Activated CD8-positive, alpha-beta T cell treated with anti-CD3 and anti-CD28 coated beads for 36 hours (primary cell): Measurements from ENCODE around the gene TRA2B. TPM values are rescaled to one million over a fixed set of nuclear protein-coding genes. Genes with fewer than 3 reads are reported as not detected.

Source experiments
- ATAC-seq: fragments of 200-7000 bp; cut with Tn5 transposase; one replicate; pipeline ENCODE4 v1.10.0; 2021; ENCODE audit warnings: mild to moderate bottlenecking, moderate library complexity
- CTCF ChIA-PET: fragments of 350-600 bp; sonication (Branson Sonifier 250); formaldehyde crosslinking; loops from one replicate; lab custom pipeline; 2021; ENCODE audit warnings: antibody characterized with exemption; lab: Charles Lee
- POLR2A ChIA-PET: fragments of 350-600 bp; sonication (Branson Sonifier 250); formaldehyde crosslinking; loops from one replicate; lab custom pipeline; 2021; ENCODE audit warnings: antibody characterized with exemption; lab: Charles Lee
- DNase-seq: peaks from one replicate; pipeline ENCODE4 v3.0.0-alpha.2; 2020
- H3K27ac Mint-ChIP-seq: one replicate; pipeline ENCODE4 v1.8.0; 2021; ENCODE audit warnings: mild to moderate bottlenecking, mixed read lengths
- H3K27me3 Mint-ChIP-seq: one replicate; pipeline ENCODE4 v1.8.0; 2021; ENCODE audit warnings: mixed read lengths
- H3K36me3 Mint-ChIP-seq: one replicate; pipeline ENCODE4 v1.8.0; 2021; ENCODE audit warnings: low read depth, mixed read lengths
- H3K4me1 Mint-ChIP-seq: one replicate; pipeline ENCODE4 v1.8.0; 2021; ENCODE audit warnings: low read depth, mixed read lengths
- H3K4me3 Mint-ChIP-seq: one replicate; pipeline ENCODE4 v1.8.0; 2021; ENCODE audit warnings: mild to moderate bottlenecking, moderate library complexity, mixed read lengths
- H3K9me3 Mint-ChIP-seq: one replicate; pipeline ENCODE4 v1.8.0; 2021; ENCODE audit warnings: mixed read lengths
- CTCF ChIP-seq: fragments of 200-600 bp; IDR thresholded peaks from one replicate; pipeline ENCODE4 v1.8.0; 2022; ENCODE audit warnings: antibody characterized with exemption, mild to moderate bottlenecking
- intact Hi-C: fragments of 100-400 bp; cut with micrococcal nuclease; formaldehyde crosslinking; loops from one replicate; pipeline ENCODE4 v1.10.0; 2022
- total RNA-seq, 2 experiments: library from RNA; stranded (reverse); gene quantifications; one replicate each; pipeline ENCODE4 v1.2.3, GENCODE V29; 2021

The TRA2B gene
- total RNA-seq, 2 experiments from 2014 or later, result 210 to 219 TPM

GRCh38 chr3:185866555-185866954, 71.3 kb downstream of the TRA2B start:
- intact Hi-C loops, result no loop called here
- Mint-ChIP-seq H3K36me3 (no peaks in the 10 kb centered on the region), H3K4me3 (no peak overlapping the region), H3K27ac (no peak overlapping the region), H3K9me3 (no peaks in the 10 kb centered on the region), H3K4me1 (no peaks in the 10 kb centered on the region), H3K27me3 (peaks cover 8% of the 10 kb centered on the region)
- CTCF ChIA-PET, result no interaction called here
- ATAC-seq (no peak), DNase-seq (no peak)
- POLR2A ChIA-PET, result no interaction called here
- TF ChIP-seq CTCF, result no peak

Other genes with a start within 250 kb of the TRA2B start
- under 1 TPM; 0.52 to 0.65 TPM for gene IGF2BP2, start 113.0 kb downstream of the TRA2B start, total RNA-seq
- 1 to 10 TPM in 1 of 2 experiments, under 1 TPM in 1; 0.68 to 1.4 TPM for gene ETV5, start 171.1 kb upstream of the TRA2B start, total RNA-seq